Right lobe of liver (tissue), 6 donors: ENCODE measurements around the gene CDK4. TPM values are rescaled to one million over a fixed set of nuclear protein-coding genes. Genes with fewer than 3 reads are reported as not detected.

Experiments
- ATAC-seq, 4 donors: fragments of 200-7000 bp; cut with Tn5 transposase; one replicate each; pipeline ENCODE4 v1.9.1; 2020; ENCODE audit warnings: mild to moderate bottlenecking in 4 of 4, moderate library complexity in 4 of 4
- DNase-seq, 3 donors: peaks; one replicate each; pipeline ENCODE4 v3.0.0-alpha.2; 2020
- H3K27ac ChIP-seq, 3 donors: fragments of 200-600 bp; one replicate each; pipeline ENCODE4 v1.8.0; 2022
- H3K27me3 ChIP-seq, 2 donors: fragments of 200-600 bp; one replicate each; pipeline ENCODE4 v1.8.0; 2022
- H3K36me3 ChIP-seq, 4 donors: fragments of 200-600 bp; sonication (generic) in 1 of 4; one replicate each; pipeline versions ENCODE4 v1.5.1 to v1.8.0; 2017 to 2022; ENCODE audit warnings: control low read depth in 1 of 4
- H3K4me1 ChIP-seq, 4 donors: fragments of 200-600 bp; sonication (generic) in 1 of 4; one replicate each; pipeline versions ENCODE4 v1.5.1 to v1.8.0; 2017 to 2022; ENCODE audit warnings: control low read depth in 1 of 4
- H3K4me3 ChIP-seq, 3 donors: fragments of 200-600 bp; one replicate each; pipeline ENCODE4 v1.8.0; 2022
- H3K9me3 ChIP-seq, 4 donors: fragments of 200-600 bp; sonication (generic) in 1 of 4; one replicate each; pipeline versions ENCODE4 v1.5.1 to v1.8.0; 2017 to 2022; ENCODE audit warnings: control low read depth in 1 of 4
- POLR2A ChIP-seq: fragments of 450-650 bp; IDR thresholded peaks from one replicate; pipeline ENCODE4 v1.6.1; 2017; ENCODE audit warnings: antibody characterized with exemption, mild to moderate bottlenecking
- WGBS: methylation state at CpG from one replicate; pipeline ENCODE4 v1.1.6; 2018; ENCODE audit warnings: low coverage, low lambda C conversion rate; ENCODE audit not compliant: insufficient coverage; ENCODE audit errors: missing lambda C conversion rate; 5-methylcytosine and 5-hydroxymethylcytosine counted together
- intact Hi-C, 2 donors: fragments of 100-400 bp; cut with DNase I; formaldehyde crosslinking; loops; one replicate each; pipeline versions ENCODE4 v1.11.2 to v1.14.1; 2022
- total RNA-seq, 6 experiments: library from RNA; depleted of rRNA in 2 of 6; stranded (reverse); fragments of >200 nt in 2 of 6; fragmentation: NEBNext Ultra II Directional in 3 of 6; extraction: Animal tissue kit (Norgen Biotek cat#: 25700) in 3 of 6; gene quantifications; one replicate each; pipeline versions ENCODE4 v1.1.0 to v1.2.4, GENCODE V29; 2016 to 2023
- TF ChIP-seq, protein P1 (sequence below), 4 donors: fragments of 200-600 bp in 3 of 4; fragments of 450-650 bp in 1 of 4; IDR thresholded peaks; one replicate each; pipeline versions ENCODE4 v1.5.1 to v1.8.0; 2016 to 2022; ENCODE audit warnings: antibody characterized with exemption in 4 of 4, mild to moderate bottlenecking in 2 of 4
- donor health status: DM: no; HTN: yes; CAD: no.
- donor health status: DM: no; HTN: no; CAD: no.
- donor health status: DM: no; HTN: no; CAD: no.
- donor health status: DM: no; HTN: yes; CAD: no.
- donor health status: DM: no; HTN: yes; CAD: no.

Gene CDK4
- total RNA-seq, 6 experiments from 2014 or later: 23.3 to 47.3 (median 31.8) TPM

DNA sequence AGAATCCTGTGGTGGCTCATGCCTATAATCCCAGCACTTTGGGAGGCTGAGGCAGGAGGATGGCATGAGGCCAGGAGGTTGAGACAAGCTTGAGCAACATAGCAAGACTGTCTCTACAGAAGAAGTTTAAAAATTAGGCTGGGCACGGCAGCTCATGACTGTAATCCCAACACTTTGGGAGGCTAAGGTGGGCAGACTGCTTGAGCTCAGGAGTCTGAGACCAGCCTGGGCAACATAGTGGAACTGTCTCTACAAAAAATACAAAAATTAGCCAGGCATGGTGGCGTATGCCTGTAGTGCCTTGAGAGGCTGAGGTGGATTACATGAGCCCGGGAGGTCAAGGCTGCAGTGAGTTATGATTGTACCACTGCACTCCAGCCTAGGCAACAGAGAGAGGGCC lies 15.8 kb upstream of the CDK4 start:
- Histone ChIP-seq H3K9me3 (no peaks in the 10 kb centered on the region), H3K4me3 (no peak overlapping the region), H3K4me1 (peaks cover 0 to 22% (median 5%) of the 10 kb centered on the region in 4 donors), H3K27ac (no peak overlapping the region), H3K27me3 (peaks cover 4 to 9% of the 10 kb centered on the region in 2 donors), H3K36me3 (no peaks in the 10 kb centered on the region)
- ATAC-seq: no peak
- 85% methylated on average over 2 of the region's 3 CpGs for WGBS
- no peak for TF ChIP-seq POLR2A
- TF ChIP-seq, protein P1, sequence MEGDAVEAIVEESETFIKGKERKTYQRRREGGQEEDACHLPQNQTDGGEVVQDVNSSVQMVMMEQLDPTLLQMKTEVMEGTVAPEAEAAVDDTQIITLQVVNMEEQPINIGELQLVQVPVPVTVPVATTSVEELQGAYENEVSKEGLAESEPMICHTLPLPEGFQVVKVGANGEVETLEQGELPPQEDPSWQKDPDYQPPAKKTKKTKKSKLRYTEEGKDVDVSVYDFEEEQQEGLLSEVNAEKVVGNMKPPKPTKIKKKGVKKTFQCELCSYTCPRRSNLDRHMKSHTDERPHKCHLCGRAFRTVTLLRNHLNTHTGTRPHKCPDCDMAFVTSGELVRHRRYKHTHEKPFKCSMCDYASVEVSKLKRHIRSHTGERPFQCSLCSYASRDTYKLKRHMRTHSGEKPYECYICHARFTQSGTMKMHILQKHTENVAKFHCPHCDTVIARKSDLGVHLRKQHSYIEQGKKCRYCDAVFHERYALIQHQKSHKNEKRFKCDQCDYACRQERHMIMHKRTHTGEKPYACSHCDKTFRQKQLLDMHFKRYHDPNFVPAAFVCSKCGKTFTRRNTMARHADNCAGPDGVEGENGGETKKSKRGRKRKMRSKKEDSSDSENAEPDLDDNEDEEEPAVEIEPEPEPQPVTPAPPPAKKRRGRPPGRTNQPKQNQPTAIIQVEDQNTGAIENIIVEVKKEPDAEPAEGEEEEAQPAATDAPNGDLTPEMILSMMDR (IDR thresholded peaks at IDR 0.05): no peak
- DNase-seq: no peak
- intact Hi-C loops: no loop called here

DNA sequence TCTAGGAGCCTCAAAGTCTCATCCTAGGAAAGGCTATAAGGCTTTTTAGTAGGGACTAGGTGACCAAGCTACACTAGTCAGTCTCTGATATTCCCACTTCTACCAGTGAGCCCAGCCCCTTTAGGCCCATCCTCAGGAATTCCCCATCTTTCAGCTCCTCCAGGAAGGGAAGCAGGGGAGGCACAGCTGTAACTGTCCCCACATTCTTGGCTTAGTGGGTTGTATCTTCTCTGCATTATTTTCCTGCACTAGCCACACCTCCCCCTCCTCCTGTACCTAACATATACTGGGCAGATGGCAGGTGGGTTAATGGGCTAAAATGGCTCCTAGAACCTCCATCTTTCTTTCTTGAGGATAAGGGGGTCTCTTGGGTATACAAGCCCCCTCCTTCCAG lies 15.2 kb upstream of the CDK4 start:
- no peak overlapping the region for H3K27ac ChIP-seq
- H3K9me3 ChIP-seq: no peaks in the 10 kb centered on the region
- no peaks in the 10 kb centered on the region for H3K36me3 ChIP-seq
- H3K4me1 ChIP-seq: peaks cover 0 to 22% (median 4%) of the 10 kb centered on the region in 4 donors
- TF ChIP-seq, protein P1 (IDR thresholded peaks at IDR 0.05): no peak
- no peak for TF ChIP-seq POLR2A
- ATAC-seq (no peak), DNase-seq (no peak)
- H3K4me3 ChIP-seq: no peak overlapping the region
- peaks cover 4 to 9% of the 10 kb centered on the region in 2 donors for H3K27me3 ChIP-seq
- intact Hi-C loops: no loop called here

DNA sequence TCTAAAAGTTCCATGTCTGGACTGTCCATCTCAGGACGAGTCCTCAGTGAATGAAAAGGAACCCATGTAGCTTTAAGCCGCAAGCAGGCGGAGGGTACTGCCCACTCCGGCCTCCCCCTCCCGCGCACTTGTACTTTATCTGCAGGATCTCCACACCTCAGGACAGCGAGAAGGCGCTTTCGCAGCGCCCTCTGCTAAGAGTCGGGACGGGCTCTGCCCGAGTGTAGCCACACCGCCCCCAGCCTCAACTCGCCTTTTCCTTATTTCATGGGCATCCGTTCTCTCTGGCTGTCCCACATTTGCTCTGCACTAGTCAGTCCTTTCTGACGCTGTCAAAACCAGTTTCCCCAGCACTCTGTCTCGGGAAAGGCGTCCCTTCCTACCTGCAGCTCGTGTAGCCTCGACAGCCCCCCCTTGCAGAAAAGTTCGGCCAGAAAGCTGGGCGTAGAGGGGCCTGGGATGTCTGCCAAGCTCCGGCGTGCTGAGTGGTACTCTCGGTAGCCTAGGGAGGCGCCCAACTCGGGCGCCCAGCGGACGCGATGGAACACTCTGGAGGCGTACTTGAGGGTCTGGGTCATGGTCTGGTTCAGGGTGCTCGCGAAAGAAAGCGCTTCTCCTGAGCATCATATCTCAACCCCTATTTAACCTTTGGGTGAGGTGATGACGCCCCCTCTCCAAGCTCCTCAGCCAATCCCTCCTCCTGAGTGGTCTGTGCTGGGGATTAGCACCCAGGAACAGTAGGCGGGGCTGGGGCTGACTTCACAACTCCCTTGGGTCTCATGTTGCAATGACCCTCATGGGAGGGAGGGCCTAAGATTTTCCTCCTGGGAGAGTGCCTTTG lies 14.6 kb upstream of the CDK4 start, which contains the start of gene CYP27B1:
TSS of gene CYP27B1 (minus strand) at position 615 of the 841 bp plus-strand sequence. CDS start at position 578, 37 bp downstream.
- Histone ChIP-seq H3K4me3 (peak within 1 kb of the TSS in 1 of 3 donors; percentile 26), H3K9me3 (no peaks in the 10 kb centered on the region), H3K27ac (no peak within 1 kb of the TSS), H3K27me3 (peaks cover 4 to 9% of the 10 kb centered on the region in 2 donors), H3K36me3 (no peaks in the 10 kb centered on the region), H3K4me1 (peaks cover 0 to 22% (median 4%) of the 10 kb centered on the region in 4 donors)
- no peak for DNase-seq
- ATAC-seq: peak in 3 of 4 donors; percentile 9 to 26 (median 19)
- no peak for TF ChIP-seq POLR2A
- TF ChIP-seq, protein P1 (IDR thresholded peaks at IDR 0.05): no peak
- intact Hi-C loops: no loop called here
- 4% methylated on average over 21 of the region's 38 CpGs for WGBS

DNA sequence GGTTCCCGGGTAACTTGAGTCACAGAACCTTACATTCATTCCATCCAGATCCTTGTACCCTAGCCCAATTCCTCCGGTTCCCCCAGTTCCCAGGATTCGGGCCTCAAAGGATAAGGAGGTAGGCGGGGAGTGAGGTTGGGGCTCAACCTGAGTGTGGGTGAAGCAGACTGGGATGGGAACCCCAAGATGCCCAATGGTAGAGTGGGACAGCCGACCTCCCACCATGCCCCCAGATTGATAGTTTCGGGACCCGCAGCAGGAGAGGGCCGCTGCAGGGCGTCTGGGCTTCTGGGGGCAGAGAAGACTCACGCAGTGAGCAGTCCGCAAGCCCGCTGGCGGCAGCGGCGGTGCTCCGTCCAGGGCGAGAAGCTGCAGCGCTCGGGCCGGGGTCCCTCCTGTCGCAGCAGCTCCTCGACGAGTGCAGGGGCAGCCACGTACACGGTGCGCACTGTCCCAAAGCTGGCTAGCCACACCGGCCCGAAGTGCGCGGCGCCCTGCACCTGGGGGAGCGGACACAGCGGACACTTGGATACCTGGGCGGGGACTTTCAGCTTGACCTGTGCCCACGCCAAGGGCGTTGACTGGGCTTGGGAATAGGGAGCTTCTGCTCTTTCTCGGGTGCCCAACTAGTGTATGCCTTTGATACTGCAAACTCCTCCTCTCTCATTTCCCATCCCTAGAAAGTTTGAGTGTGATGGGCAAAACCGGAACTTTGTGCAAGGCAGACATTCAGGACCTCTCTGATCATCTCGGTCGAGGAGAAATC lies 13.8 kb upstream of the CDK4 start:
- DNase-seq (no peak), ATAC-seq (peak; percentile 35 to 55 (median 51))
- intact Hi-C loops: no loop called here
- H3K27ac ChIP-seq: no peak overlapping the region
- H3K9me3 ChIP-seq: no peaks in the 10 kb centered on the region
- H3K27me3 ChIP-seq: peaks cover 4 to 9% of the 10 kb centered on the region in 2 donors
- TF ChIP-seq POLR2A: no peak
- TF ChIP-seq, protein P1 (IDR thresholded peaks at IDR 0.05): no peak
- no peaks in the 10 kb centered on the region for H3K36me3 ChIP-seq
- WGBS: 5% methylated on average over 17 of the region's 40 CpGs
- H3K4me3 ChIP-seq: peak overlapping the region in 1 of 3 donors; percentile 26
- H3K4me1 ChIP-seq: peaks cover 0 to 16% (median 2%) of the 10 kb centered on the region in 4 donors
